ENCODE measurements around the gene ACKR2.

ACKR2 gene

DNA sequence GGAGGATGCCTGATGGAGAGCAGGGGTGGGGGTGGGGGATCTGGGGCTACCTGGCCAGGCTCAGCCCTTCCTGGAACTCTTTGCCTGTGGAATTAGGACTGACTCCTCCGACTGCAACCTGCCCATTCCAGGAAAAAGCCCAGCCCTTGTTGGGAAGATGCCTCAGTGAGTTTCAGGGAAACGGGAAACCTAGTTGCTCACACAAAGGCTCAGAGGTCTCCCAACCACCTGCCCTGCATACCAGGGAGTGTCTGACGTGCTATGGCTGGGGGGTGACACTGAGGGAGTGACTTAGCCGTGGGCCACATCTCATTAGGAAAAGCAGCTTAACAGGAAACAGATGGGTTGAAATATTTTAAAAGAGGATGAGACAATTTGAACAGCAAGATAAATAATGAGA is 38.5 kb downstream of the ACKR2 start:
- POLR2A ChIA-PET: no interaction called here
- no peak overlapping the region for H3K27ac ChIP-seq (ENCODE audit: extremely low read depth, low read depth, low read length)
- H3K9me3 ChIP-seq (ENCODE audit: control insufficient read depth, insufficient read depth, low read depth, low read length): no peaks in the 10 kb centered on the region
- CTCF ChIA-PET: interaction anchor here (0.6 to 1.5 kb wide), 4 partner anchors 8 to 67 kb away, joined by 3 to 7 read pairs (median 4); no protein-coding TSS in a partner anchor
- no peak overlapping the region for H3K4me3 ChIP-seq (ENCODE audit: low read depth, low read length)
- no peaks in the 10 kb centered on the region for H3K4me1 ChIP-seq (ENCODE audit: control insufficient read depth, insufficient read depth, low read length)
- TF ChIP-seq SCRT1 (tag by site-specific recombination; IDR thresholded peaks at IDR 0.05; ENCODE audit: borderline replicate concordance): no peak
- no peak for TF ChIP-seq REPIN1 (tag by site-specific recombination; IDR thresholded peaks at IDR 0.05; ENCODE audit: low read depth)
- TF ChIP-seq, protein P1, sequence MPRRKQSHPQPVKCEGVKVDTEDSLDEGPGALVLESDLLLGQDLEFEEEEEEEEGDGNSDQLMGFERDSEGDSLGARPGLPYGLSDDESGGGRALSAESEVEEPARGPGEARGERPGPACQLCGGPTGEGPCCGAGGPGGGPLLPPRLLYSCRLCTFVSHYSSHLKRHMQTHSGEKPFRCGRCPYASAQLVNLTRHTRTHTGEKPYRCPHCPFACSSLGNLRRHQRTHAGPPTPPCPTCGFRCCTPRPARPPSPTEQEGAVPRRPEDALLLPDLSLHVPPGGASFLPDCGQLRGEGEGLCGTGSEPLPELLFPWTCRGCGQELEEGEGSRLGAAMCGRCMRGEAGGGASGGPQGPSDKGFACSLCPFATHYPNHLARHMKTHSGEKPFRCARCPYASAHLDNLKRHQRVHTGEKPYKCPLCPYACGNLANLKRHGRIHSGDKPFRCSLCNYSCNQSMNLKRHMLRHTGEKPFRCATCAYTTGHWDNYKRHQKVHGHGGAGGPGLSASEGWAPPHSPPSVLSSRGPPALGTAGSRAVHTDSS (tag by site-specific recombination; IDR thresholded peaks at IDR 0.05): no peak
- no peak for TF ChIP-seq GLIS2 (tag by site-specific recombination; IDR thresholded peaks at IDR 0.05)
- no peak for TF ChIP-seq ZNF514 (tag by site-specific recombination; IDR thresholded peaks at IDR 0.05)
- TF ChIP-seq, protein P2, sequence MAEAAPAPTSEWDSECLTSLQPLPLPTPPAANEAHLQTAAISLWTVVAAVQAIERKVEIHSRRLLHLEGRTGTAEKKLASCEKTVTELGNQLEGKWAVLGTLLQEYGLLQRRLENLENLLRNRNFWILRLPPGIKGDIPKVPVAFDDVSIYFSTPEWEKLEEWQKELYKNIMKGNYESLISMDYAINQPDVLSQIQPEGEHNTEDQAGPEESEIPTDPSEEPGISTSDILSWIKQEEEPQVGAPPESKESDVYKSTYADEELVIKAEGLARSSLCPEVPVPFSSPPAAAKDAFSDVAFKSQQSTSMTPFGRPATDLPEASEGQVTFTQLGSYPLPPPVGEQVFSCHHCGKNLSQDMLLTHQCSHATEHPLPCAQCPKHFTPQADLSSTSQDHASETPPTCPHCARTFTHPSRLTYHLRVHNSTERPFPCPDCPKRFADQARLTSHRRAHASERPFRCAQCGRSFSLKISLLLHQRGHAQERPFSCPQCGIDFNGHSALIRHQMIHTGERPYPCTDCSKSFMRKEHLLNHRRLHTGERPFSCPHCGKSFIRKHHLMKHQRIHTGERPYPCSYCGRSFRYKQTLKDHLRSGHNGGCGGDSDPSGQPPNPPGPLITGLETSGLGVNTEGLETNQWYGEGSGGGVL (tag by site-specific recombination; IDR thresholded peaks at IDR 0.05): no peak
- TF ChIP-seq GLI2 (tag by site-specific recombination; IDR thresholded peaks at IDR 0.05; ENCODE audit: borderline replicate concordance, low read depth): no peak
- no peak for TF ChIP-seq ZNF37A (tag by site-specific recombination; IDR thresholded peaks at IDR 0.05)
- TF ChIP-seq, protein P3, sequence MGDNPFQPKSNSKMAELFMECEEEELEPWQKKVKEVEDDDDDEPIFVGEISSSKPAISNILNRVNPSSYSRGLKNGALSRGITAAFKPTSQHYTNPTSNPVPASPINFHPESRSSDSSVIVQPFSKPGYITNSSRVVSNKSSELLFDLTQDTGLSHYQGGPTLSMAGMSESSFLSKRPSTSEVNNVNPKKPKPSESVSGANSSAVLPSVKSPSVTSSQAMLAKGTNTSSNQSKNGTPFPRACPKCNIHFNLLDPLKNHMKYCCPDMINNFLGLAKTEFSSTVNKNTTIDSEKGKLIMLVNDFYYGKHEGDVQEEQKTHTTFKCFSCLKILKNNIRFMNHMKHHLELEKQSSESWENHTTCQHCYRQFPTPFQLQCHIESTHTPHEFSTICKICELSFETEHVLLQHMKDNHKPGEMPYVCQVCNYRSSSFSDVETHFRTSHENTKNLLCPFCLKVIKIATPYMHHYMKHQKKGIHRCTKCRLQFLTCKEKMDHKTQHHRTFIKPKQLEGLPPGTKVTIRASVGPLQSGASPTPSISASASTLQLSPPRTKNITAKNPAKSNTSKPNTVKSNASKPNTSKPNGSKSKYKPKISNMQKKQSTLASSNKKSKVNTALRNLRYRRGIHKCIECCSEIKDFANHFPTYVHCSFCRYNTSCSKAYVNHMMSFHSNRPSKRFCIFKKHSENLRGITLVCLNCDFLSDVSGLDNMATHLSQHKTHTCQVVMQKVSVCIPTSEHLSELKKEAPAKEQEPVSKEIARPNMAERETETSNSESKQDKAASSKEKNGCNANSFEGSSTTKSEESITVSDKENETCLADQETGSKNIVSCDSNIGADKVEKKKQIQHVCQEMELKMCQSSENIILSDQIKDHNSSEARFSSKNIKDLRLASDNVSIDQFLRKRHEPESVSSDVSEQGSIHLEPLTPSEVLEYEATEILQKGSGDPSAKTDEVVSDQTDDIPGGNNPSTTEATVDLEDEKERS (tag by site-specific recombination; IDR thresholded peaks at IDR 0.05): no peak
- TF ChIP-seq, protein P4, sequence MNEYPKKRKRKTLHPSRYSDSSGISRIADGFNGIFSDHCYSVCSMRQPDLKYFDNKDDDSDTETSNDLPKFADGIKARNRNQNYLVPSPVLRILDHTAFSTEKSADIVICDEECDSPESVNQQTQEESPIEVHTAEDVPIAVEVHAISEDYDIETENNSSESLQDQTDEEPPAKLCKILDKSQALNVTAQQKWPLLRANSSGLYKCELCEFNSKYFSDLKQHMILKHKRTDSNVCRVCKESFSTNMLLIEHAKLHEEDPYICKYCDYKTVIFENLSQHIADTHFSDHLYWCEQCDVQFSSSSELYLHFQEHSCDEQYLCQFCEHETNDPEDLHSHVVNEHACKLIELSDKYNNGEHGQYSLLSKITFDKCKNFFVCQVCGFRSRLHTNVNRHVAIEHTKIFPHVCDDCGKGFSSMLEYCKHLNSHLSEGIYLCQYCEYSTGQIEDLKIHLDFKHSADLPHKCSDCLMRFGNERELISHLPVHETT (tag by site-specific recombination; IDR thresholded peaks at IDR 0.05): no peak
- no peak for TF ChIP-seq ZNF202 (tag by site-specific recombination; IDR thresholded peaks at IDR 0.05; ENCODE audit: borderline replicate concordance)
- no peak for TF ChIP-seq ZNF214 (tag by site-specific recombination; IDR thresholded peaks at IDR 0.05; ENCODE audit: borderline replicate concordance)
- TF ChIP-seq ZNF707 (tag by site-specific recombination; IDR thresholded peaks at IDR 0.05): no peak
- TF ChIP-seq ZNF624 (tag by site-specific recombination; IDR thresholded peaks at IDR 0.05): no peak
- no peak for TF ChIP-seq ZNF561 (tag by site-specific recombination; IDR thresholded peaks at IDR 0.05; ENCODE audit: borderline replicate concordance)
- no peaks in the 10 kb centered on the region for H3K36me3 ChIP-seq (ENCODE audit: control insufficient read depth in 2 of 2, insufficient read depth in 1 of 2, low read length in 2 of 2)

DNA sequence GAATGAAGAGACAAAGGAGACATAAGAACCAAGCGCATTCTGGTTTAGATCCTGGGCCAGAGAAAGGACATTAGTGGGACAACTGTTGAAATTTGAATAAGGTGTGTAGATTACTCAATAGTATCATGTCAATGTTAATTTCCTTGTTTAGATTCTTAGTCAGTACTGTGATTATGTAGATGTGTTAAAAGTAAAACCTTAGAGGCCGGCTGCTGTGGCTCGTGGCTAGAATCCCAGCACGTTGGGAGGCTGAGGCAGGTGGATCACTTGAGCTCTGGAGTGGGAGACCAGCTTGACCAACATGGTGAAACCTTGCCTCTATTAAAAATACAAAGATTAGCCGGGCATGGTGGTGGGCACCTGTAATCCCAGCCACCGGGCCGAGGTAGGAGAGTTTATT is 39.8 kb downstream of the ACKR2 start:
- no peaks in the 10 kb centered on the region for H3K4me1 ChIP-seq (ENCODE audit: control insufficient read depth, insufficient read depth, low read length)
- no peak overlapping the region for H3K27ac ChIP-seq (ENCODE audit: extremely low read depth, low read depth, low read length)
- CTCF ChIA-PET: interaction anchor here (1.3 to 1.5 kb wide), 2 partner anchors 9 to 10 kb away, joined by 3 to 7 read pairs; no protein-coding TSS in a partner anchor
- no peak overlapping the region for H3K4me3 ChIP-seq (ENCODE audit: low read depth, low read length)
- H3K36me3 ChIP-seq (ENCODE audit: control insufficient read depth in 2 of 2, insufficient read depth in 1 of 2, low read length in 2 of 2): no peaks in the 10 kb centered on the region
- POLR2A ChIA-PET: no interaction called here
- H3K9me3 ChIP-seq (ENCODE audit: control insufficient read depth, insufficient read depth, low read depth, low read length): no peaks in the 10 kb centered on the region
- no peak for TF ChIP-seq TCF7L2 (IDR thresholded peaks at IDR 0.05; ENCODE audit: borderline replicate concordance, low read depth, low read length)
- TF ChIP-seq KLF7 (tag by site-specific recombination; IDR thresholded peaks at IDR 0.05; ENCODE audit: borderline replicate concordance): no peak
- TF ChIP-seq ZFP41 (tag by site-specific recombination; IDR thresholded peaks at IDR 0.05; ENCODE audit: borderline replicate concordance): no peak
- no peak for TF ChIP-seq GLI4 (tag by site-specific recombination; IDR thresholded peaks at IDR 0.05)
- TF ChIP-seq ZNF76 (tag by site-specific recombination; IDR thresholded peaks at IDR 0.05; ENCODE audit: borderline replicate concordance, low read depth): no peak
- TF ChIP-seq, protein P5, sequence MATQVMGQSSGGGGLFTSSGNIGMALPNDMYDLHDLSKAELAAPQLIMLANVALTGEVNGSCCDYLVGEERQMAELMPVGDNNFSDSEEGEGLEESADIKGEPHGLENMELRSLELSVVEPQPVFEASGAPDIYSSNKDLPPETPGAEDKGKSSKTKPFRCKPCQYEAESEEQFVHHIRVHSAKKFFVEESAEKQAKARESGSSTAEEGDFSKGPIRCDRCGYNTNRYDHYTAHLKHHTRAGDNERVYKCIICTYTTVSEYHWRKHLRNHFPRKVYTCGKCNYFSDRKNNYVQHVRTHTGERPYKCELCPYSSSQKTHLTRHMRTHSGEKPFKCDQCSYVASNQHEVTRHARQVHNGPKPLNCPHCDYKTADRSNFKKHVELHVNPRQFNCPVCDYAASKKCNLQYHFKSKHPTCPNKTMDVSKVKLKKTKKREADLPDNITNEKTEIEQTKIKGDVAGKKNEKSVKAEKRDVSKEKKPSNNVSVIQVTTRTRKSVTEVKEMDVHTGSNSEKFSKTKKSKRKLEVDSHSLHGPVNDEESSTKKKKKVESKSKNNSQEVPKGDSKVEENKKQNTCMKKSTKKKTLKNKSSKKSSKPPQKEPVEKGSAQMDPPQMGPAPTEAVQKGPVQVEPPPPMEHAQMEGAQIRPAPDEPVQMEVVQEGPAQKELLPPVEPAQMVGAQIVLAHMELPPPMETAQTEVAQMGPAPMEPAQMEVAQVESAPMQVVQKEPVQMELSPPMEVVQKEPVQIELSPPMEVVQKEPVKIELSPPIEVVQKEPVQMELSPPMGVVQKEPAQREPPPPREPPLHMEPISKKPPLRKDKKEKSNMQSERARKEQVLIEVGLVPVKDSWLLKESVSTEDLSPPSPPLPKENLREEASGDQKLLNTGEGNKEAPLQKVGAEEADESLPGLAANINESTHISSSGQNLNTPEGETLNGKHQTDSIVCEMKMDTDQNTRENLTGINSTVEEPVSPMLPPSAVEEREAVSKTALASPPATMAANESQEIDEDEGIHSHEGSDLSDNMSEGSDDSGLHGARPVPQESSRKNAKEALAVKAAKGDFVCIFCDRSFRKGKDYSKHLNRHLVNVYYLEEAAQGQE (tag by site-specific recombination; IDR thresholded peaks at IDR 0.05): no peak
- TF ChIP-seq, protein P4 (tag by site-specific recombination; IDR thresholded peaks at IDR 0.05): no peak
- TF ChIP-seq ZNF610 (tag by site-specific recombination; IDR thresholded peaks at IDR 0.05; ENCODE audit: borderline replicate concordance): no peak

Data from HEK293 (cell line).